Germinal center (tissue), 1 donor: ENCODE data around the gene HCAR1.
"Not testable (repeated sequence)": the region's sequence is repeated elsewhere in the genome, so short reads cannot be mapped to it uniquely, and the experiment has no call there.

Experiments used
- DNase-seq: peaks from one replicate; pipeline ENCODE4 v3.0.0; 2012; ENCODE audit warnings: mixed read lengths, low spot score

HCAR1 gene

DNA sequence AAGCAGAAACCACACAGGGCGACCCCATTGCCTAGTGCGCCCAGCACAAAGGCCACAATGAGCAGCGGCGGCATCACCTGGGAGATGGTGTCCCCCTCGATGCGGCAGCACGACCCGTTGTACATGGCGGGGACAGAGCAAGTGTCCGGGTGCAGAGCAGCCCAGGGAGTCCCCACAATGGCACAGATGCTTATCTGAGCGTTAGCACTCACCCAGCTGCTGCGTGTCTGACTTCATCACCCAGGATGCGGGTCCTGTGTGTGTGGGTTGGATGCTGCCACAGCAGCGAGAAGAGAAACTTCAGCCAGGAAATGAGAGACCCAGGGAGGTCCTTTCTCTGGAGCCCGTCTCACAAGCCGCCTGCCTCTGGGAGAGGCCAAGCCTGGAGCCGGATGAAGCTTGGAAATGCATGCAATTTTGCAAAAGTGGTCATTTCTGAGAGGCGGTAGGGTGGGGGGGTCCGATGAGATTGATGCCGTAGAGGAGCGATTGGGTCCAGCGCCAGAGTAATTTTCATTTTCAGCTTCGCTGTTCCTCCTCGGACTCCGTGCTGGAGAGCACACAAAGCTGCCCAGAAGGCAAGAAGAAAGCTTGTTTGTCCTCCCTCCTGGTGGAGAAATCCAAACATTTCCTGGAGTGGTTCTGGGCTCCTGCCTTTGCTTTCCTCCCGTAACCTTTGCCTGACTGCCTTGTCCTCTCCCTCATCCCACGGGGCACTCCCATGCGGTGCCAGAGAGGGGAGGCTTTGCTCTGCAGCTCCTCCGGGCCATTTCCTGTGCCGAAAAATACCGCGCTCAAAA is at the start of gene HCAR1:
Gene HCAR1, minus strand, starts transcription at position 630 of the 800 bp plus-strand sequence. Its CDS starts 505 bp downstream, at position 125.
- no peak for DNase-seq

- no peak for DNase-seq
Observed at GRCh38 chr12:122757568-122757967, 26.9 kb upstream of the HCAR1 start.

GRCh38 chr12:122754790-122755189 is 24.1 kb upstream of the HCAR1 start:
- no peak for DNase-seq

DNA sequence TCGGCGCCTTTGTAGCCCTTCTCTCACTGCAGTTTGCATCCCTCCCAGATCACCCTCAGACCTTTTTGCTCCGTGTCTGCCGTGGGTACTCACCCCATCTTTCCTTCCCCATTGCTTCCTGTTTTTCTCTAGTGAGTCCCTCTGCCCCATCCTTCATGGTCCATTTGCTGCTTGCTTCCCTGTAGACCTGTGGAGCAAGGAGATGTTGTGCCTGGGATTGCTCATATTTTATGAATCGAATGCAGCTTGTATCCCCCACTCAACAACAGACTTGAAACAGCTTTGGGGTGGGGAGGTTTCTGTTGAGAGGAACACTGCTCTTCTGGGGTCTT is 22.6 kb upstream of the HCAR1 start:
- DNase-seq, result peak; percentile 38

- DNase-seq, result peak; percentile 96
Observed at GRCh38 chr12:122752464-122753318, 22.0 kb upstream of the HCAR1 start, which contains the start of gene DENR. DENR (plus strand) TSS chr12:122752824; CDS start chr12:122753702, 878 bp downstream.

- not testable (repeated sequence) for DNase-seq
Observed at GRCh38 chr12:122750781-122751515, 20.3 kb upstream of the HCAR1 start.

- no peak for DNase-seq
Observed at GRCh38 chr12:122749569-122750332, 19.1 kb upstream of the HCAR1 start.

DNA sequence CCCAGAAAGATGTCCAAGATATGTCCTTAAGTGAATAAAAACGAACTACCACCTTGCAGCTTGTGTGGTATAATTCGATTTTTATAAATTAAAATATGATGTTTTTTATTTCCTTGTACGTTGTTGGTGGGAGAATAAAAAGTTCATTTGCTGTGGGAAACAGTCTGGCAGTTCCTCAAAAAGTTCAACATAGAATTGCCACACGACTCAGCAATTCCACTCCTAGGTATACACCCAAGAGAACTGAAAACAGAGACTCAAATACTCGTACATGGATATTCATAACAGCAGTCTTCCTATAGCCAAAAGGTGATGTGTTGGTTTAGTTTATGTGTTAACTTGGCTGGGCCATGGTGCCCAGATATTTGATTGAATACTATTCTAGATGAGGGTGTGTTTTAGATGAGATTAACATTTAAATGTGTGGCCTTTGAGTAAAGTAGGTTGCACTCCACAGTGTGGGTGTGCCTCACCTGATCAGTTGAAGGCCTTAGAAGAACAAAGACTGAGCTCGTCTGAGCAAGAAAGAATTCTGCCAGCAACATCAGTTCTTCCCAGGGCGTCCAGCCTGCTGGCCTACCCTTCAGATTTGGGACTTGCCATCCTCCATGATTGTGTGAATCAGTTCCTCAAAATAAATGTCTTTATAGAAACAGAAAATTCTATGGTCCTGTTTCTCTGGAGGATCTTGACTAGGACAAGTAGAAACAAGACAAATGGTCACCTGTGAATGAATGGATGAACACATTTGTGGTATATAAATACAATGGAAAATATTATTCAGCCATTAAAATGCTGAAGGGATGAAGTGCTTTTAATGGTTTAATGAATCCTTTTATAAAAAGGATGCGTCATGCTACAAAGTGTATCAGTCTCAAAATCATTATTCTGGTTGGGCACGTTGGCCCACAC is 16.8 kb upstream of the HCAR1 start:
- DNase-seq, result no peak

DNA sequence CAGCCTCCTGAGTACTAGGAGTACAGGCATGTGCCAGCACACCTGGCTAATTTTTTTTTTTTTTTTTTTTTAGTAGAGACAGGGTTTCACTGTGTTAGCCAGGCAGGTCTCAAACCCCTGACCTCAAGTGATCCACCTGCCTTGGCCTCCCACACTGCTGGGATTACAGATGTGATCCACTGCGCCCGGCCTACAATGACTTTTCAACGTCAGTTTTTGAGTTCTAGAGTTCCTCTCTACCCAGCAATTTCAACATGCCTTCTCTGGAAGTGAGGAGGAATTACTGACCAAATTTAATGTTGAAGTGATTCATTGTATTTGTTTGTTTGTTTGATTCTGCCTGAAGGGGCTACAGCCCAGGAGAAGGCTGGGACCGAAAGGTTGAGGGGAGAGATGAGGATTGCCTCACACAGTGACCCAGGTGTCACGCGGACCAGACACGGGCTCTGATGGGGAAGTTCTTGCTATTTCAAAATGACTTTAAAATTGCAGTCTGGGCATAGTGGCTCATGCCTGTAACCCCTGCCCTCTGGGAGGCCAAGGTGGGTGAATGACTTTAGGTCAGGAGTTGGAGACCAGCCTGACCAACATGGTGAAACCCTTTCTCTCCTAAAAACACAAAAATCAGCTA is 13.4 kb upstream of the HCAR1 start:
- DNase-seq, result no peak

GRCh38 chr12:122740351-122740750 is 9.7 kb upstream of the HCAR1 start:
- DNase-seq, result no peak

DNA sequence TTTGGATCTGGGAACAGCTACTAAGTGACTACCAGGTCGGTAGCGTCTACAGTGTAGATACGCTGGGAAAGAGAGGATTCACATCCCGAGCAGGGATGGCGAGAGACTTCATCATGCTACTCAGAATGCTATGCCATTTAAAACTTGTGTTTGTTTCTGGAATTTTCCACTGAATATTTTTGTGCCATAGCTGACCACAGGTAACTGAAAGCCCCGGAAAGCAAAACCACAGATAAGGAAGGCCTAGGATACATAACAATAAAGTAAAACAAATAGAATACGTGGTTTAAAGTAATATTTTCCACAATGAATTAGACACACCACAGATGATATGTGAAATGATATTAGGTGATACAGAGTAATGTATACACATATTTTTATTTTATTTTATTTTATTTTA is 7.9 kb upstream of the HCAR1 start:
- no peak for DNase-seq

DNA sequence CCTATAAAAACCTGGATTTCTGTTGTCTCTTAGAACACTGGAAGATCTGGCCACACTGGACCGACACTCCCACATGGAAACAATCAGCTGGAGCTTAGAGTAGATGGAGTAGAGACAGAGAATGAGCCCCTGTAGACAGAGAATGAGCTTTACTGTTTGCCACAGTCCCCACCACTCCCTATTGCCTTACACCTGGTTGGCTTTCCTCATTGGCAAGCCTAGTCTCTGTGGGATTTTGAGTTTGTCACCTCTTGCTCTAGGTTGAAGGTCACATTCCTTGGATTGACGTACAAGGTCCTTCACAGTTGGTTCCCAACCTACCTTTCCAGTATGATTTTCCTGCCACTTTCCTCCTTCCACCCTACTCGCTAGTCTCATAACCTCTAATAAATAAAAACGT is 2.0 kb upstream of the HCAR1 start:
- no peak for DNase-seq

DNA sequence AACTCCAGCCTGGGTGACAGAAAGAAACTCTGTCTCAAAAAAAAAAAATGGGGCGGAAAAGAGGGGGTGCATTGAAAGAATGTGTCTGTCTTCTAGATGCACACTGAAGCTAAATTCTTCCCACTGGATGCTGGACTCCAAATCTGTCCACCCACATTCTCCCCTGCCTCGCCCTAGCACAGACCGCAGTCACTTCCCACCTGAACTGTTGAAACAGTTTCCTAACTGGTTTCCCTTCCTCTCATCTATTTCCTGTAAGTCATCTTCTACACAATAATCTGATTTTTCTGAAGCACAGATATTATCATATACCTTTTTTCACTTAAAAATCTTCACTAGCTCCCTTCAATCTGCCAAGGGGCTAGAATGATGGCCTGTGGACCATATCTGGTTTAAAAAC is 1.5 kb upstream of the HCAR1 start:
- no peak for DNase-seq

- DNase-seq, result no peak
Observed at GRCh38 chr12:122729583-122730214, 945 bp downstream of the HCAR1 start.

GRCh38 chr12:122726080-122726558 is 4.5 kb downstream of the HCAR1 start:
- DNase-seq, result peak; percentile 16

DNA sequence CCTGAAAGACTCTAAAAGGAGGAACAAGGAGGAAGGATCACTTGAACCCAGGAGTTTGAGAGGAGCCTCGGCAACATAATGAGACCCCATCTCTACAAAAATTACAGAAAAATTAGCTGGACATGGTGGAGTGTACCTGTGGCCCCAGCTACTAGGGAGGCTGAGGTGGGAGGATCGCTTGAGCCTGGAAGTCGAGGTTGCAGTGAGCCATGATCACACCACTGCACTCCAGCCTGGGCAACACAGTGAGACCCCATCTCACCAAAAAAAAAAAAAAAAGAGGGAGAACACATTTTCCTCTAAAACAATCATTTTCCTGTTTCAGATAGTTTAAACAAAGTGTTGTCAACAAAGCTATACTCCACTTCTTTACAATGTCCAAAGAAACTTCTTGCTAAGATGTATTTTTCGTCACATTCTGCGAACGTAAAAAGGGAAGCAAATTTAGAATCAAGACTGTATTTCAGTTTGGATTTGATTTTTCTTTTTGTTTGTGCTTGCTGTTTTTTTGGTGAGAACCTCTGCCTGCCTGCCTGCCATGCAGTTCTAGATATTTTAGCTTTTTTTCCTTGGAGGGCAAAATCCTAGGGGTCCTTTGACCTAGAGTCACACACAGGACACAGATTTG is 5.1 kb downstream of the HCAR1 start:
- no peak for DNase-seq

- DNase-seq, result no peak
Observed at GRCh38 chr12:122724641-122725243, 5.9 kb downstream of the HCAR1 start.

DNA sequence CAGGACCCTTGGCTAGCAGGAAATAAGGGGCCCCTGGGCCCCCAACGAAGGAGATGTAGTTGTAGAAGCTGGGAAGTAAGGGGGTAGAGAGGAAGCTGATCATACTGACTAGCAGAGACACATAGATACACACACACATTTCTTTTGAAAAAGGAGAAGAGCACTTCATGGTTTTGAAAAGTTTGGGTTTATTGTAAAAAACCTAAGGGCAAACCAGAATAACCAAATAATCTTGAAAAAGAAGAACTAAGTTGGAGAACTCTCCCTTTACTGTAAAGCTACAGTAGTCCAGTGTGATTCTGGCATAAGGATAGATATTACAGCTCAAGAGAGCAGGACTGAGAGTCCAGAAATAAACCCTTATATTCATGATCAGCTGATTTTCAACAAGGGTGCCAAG is 8.3 kb downstream of the HCAR1 start:
- no peak for DNase-seq
